Endodermal cell (in vitro differentiated cells): ENCODE results near the gene C3orf70. TPM values are rescaled to one million over a fixed set of nuclear protein-coding genes. Genes with fewer than 3 reads are reported as not detected.

ENCODE experiments used
- DNase-seq: peaks from one replicate; pipeline ENCODE4 v3.0.0-alpha.2; 2017
- H3K27ac ChIP-seq: 2 replicates; pipeline ENCODE4 v1.5.1; 2013; ENCODE audit warnings: mild to moderate bottlenecking, low read depth, low read length, moderate library complexity
- H3K27me3 ChIP-seq: 2 replicates; pipeline ENCODE4 v1.6.1; 2013; ENCODE audit warnings: mild to moderate bottlenecking, low read length, moderate library complexity; ENCODE audit not compliant: insufficient read depth, control insufficient read depth, poor library complexity, severe bottlenecking
- H3K36me3 ChIP-seq: 2 replicates; pipeline ENCODE4 v1.7.0; 2013; ENCODE audit warnings: mild to moderate bottlenecking, low read length, moderate library complexity; ENCODE audit not compliant: control insufficient read depth, insufficient read depth
- H3K4me1 ChIP-seq: one replicate; pipeline ENCODE4 v1.7.0; 2013; ENCODE audit warnings: low read length; ENCODE audit not compliant: control insufficient read depth, insufficient read depth
- H3K4me3 ChIP-seq: 2 replicates; pipeline ENCODE4 v1.5.1; 2013; ENCODE audit warnings: mild to moderate bottlenecking, low read length, moderate library complexity
- H3K9ac ChIP-seq: 2 replicates; pipeline ENCODE4 v1.6.1; 2013; ENCODE audit warnings: mild to moderate bottlenecking, low read length, moderate library complexity; ENCODE audit not compliant: poor library complexity, severe bottlenecking; ENCODE audit errors: extremely low read depth
- H3K9me3 ChIP-seq: 2 replicates; pipeline ENCODE4 v1.6.1; 2013; ENCODE audit warnings: mild to moderate bottlenecking, low read length, moderate library complexity; ENCODE audit not compliant: control insufficient read depth
- H3K27ac Mint-ChIP-seq: 2 replicates; pipeline ENCODE4 v1.8.0; 2020; ENCODE audit warnings: mixed read lengths
- H3K27me3 Mint-ChIP-seq: 2 replicates; pipeline ENCODE4 v1.8.0; 2021; ENCODE audit warnings: mild to moderate bottlenecking, mixed read lengths; ENCODE audit not compliant: insufficient read depth
- H3K36me3 Mint-ChIP-seq: 2 replicates; pipeline ENCODE4 v1.8.0; 2020; ENCODE audit warnings: low read depth, mixed read lengths
- H3K4me1 Mint-ChIP-seq: 2 replicates; pipeline ENCODE4 v1.8.0; 2020; ENCODE audit warnings: mixed read lengths
- H3K4me3 Mint-ChIP-seq: 2 replicates; pipeline ENCODE4 v1.8.0; 2020; ENCODE audit warnings: mild to moderate bottlenecking, moderate library complexity, mixed read lengths
- H3K9me3 Mint-ChIP-seq: 2 replicates; pipeline ENCODE4 v1.8.0; 2020; ENCODE audit warnings: mild to moderate bottlenecking, mixed read lengths
- WGBS, 2 experiments: methylation state at CpG; one replicate each; pipeline versions ENCODE4 v1.1.5 to v1.1.7; 2013; ENCODE audit warnings: missing lambda C conversion rate in 2 of 2, mixed read lengths in 1 of 2; ENCODE audit not compliant: insufficient coverage in 1 of 2, insufficient read length in 1 of 2; 5-methylcytosine and 5-hydroxymethylcytosine counted together
- total RNA-seq, 2 donors: library from RNA; stranded (reverse); fragmentation: NEBNext Ultra II Directional in 1 of 2; extraction: Animal tissue kit (Norgen Biotek cat#: 25700) in 1 of 2; gene quantifications; 2 replicates in 1 of 2; 3 replicates in 1 of 2; pipeline ENCODE4 v1.2.1, GENCODE V29; 2021
- TF ChIP-seq, protein P1 (sequence below): fragments of 200-600 bp; sonication (generic); conservative IDR thresholded peaks from 2 replicates; pipeline ENCODE4 v1.5.0; 2021; ENCODE audit warnings: antibody characterized with exemption, mild to moderate bottlenecking

Gene C3orf70
- total RNA-seq, 2 donors from 2014 or later: 0.88 to 5.0 TPM

GRCh38 chr3:185082829-185083228 lies 70.0 kb downstream of the C3orf70 start:
- WGBS, 2 experiments: 86 to 91% methylated on average over 13 to 14 of the region's 14 CpGs
- Mint-ChIP-seq H3K4me1 (no peaks in the 10 kb centered on the region), H3K27ac (no peak overlapping the region), H3K9me3 (no peaks in the 10 kb centered on the region), H3K36me3 (no peaks in the 10 kb centered on the region), H3K4me3 (no peak overlapping the region), H3K27me3 (no peaks in the 10 kb centered on the region)
- no peaks in the 10 kb centered on the region for H3K27me3 ChIP-seq
- H3K4me1 ChIP-seq: no peaks in the 10 kb centered on the region
- no peaks in the 10 kb centered on the region for H3K36me3 ChIP-seq
- DNase-seq: no peak
- no peak overlapping the region for H3K4me3 ChIP-seq
- H3K9ac ChIP-seq: no peak overlapping the region
- H3K27ac ChIP-seq: no peak overlapping the region
- TF ChIP-seq, protein P1, sequence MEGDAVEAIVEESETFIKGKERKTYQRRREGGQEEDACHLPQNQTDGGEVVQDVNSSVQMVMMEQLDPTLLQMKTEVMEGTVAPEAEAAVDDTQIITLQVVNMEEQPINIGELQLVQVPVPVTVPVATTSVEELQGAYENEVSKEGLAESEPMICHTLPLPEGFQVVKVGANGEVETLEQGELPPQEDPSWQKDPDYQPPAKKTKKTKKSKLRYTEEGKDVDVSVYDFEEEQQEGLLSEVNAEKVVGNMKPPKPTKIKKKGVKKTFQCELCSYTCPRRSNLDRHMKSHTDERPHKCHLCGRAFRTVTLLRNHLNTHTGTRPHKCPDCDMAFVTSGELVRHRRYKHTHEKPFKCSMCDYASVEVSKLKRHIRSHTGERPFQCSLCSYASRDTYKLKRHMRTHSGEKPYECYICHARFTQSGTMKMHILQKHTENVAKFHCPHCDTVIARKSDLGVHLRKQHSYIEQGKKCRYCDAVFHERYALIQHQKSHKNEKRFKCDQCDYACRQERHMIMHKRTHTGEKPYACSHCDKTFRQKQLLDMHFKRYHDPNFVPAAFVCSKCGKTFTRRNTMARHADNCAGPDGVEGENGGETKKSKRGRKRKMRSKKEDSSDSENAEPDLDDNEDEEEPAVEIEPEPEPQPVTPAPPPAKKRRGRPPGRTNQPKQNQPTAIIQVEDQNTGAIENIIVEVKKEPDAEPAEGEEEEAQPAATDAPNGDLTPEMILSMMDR: no peak
- no peaks in the 10 kb centered on the region for H3K9me3 ChIP-seq

DNA sequence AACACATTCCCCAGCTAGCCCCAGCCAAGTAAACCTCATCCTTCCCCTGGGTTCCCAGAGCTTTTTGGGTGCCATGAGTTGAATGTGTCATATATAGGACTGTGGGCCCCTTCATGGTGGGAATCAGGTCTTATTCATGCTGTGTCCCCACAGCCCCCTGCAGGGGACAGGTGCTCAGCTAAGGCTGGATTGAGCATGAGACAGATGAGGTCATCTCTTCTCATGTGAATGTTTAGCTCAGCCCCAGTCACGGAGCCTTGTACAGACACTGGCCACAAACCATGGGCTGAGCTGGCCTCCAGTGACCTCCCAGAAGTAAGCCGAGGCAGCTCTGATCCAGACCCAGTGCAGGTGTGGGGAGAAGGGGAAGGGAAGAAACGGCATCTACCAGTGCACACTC lies 70.7 kb downstream of the C3orf70 start:
- Histone ChIP-seq H3K4me3 (no peak overlapping the region), H3K4me1 (no peaks in the 10 kb centered on the region), H3K9ac (no peak overlapping the region), H3K36me3 (no peaks in the 10 kb centered on the region), H3K9me3 (no peaks in the 10 kb centered on the region), H3K27me3 (no peaks in the 10 kb centered on the region), H3K27ac (no peak overlapping the region)
- H3K4me3 Mint-ChIP-seq: no peak overlapping the region
- no peaks in the 10 kb centered on the region for H3K4me1 Mint-ChIP-seq
- H3K27ac Mint-ChIP-seq: no peak overlapping the region
- TF ChIP-seq, protein P1: no peak
- no peaks in the 10 kb centered on the region for H3K27me3 Mint-ChIP-seq
- DNase-seq: no peak
- no peaks in the 10 kb centered on the region for H3K9me3 Mint-ChIP-seq
- H3K36me3 Mint-ChIP-seq: no peaks in the 10 kb centered on the region
- 80 to 93% methylated on average over 1 to 3 of the region's 3 CpGs for WGBS, 2 experiments

DNA sequence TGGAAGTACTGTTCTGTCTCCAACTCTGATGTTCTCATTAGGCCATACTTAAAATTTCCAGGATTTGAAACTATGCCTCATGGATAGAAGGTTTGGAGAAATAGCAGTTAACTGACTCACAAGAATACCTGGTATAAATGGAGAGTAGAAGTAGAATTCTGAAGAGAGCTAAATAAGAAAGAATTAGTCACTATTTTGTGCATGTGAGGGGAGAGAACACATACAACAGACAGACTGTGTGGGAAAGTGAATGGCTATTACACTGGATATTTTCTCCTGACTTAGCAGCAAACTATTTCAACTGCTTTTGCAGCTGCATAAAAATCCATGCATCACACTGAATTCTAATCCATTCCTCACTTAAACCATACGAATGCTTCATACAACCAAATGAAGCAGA lies 71.3 kb downstream of the C3orf70 start:
- no peak for DNase-seq
- Histone ChIP-seq H3K36me3 (no peaks in the 10 kb centered on the region), H3K9ac (no peak overlapping the region), H3K4me1 (no peaks in the 10 kb centered on the region), H3K27me3 (no peaks in the 10 kb centered on the region), H3K27ac (no peak overlapping the region), H3K9me3 (no peaks in the 10 kb centered on the region), H3K4me3 (no peak overlapping the region)
- Mint-ChIP-seq H3K9me3 (no peaks in the 10 kb centered on the region), H3K4me1 (no peaks in the 10 kb centered on the region), H3K27ac (no peak overlapping the region), H3K4me3 (no peak overlapping the region), H3K36me3 (no peaks in the 10 kb centered on the region), H3K27me3 (no peaks in the 10 kb centered on the region)
- 97 to 100% methylated on average over 1 of the region's 1 CpG for WGBS, 2 experiments
- TF ChIP-seq, protein P1: no peak
